ENCODE measurements around the gene LRP1-AS.

LRP1-AS gene

GRCh38 chr12:57095440-57095839, 52.0 kb downstream of the LRP1-AS start:
- DNase-seq, result no peak
